Measurements from ENCODE around the gene AKR1B15.

- no peak for TF ChIP-seq CTCF (conservative IDR thresholded peaks at IDR 0.05; ENCODE audit: low read depth, low read length)
- no peak for TF ChIP-seq EZH2 (IDR thresholded peaks at IDR 0.05; ENCODE audit: borderline replicate concordance, low read depth, low read length, poor library complexity, severe bottlenecking)
Measured at GRCh38 chr7:134527979-134528371, 20.9 kb upstream of the AKR1B15 start.

Measured in A673 (cell line).